IPS DF 4.7 (cell line): Measurements from ENCODE around the gene CCSER1.
A peak's percentile ranks its signal among the peaks of the same experiment; 100 is the strongest.
"Not testable (repeated sequence)": the region's sequence is repeated elsewhere in the genome, so short reads cannot be mapped to it uniquely, and the experiment has no call there.

Experiments used
- DNase-seq: peaks from one replicate; pipeline ENCODE4 v3.0.0-alpha.2; 2013; ENCODE audit warnings: low spot score; ENCODE audit errors: extremely low read depth

CCSER1 gene

DNA sequence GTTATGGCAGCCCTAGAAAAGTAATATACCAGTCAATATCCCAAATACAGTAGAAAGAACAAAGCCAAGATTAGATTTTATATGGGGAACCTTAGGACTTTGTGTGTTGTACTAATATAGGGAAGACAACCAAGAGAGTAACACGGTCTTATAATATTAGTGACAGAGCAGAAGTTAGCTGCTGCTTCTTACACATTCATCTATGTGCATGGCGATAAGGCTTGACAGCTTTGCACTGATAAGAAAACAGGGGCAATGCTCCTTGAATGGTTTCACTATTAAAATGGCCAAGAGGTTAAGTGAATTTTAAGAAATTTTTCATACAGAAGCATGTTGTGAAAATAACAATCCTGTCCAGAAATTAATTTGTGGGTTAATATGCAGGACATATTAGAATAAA, 521.6 kb downstream of the CCSER1 start:
- DNase-seq, result no peak

DNA sequence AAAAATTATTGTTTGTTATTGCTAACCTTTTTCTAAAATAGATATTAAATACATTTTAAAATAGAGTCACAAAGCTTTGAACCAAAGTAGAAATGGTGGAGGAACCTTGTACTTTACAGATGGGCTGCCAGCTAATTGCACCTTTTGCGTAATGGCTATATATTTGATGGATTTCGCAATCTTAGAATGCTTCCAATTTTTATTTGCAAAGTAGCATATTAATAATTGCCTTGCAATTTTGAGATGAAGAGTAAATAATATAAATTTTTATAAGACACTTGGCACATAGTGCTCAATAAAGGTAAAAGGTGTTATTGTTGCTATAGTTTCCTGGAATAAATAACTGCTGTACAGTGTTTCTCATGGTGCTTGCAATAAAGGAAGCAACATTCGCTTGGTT, 533.5 kb downstream of the CCSER1 start:
- no peak for DNase-seq

DNA sequence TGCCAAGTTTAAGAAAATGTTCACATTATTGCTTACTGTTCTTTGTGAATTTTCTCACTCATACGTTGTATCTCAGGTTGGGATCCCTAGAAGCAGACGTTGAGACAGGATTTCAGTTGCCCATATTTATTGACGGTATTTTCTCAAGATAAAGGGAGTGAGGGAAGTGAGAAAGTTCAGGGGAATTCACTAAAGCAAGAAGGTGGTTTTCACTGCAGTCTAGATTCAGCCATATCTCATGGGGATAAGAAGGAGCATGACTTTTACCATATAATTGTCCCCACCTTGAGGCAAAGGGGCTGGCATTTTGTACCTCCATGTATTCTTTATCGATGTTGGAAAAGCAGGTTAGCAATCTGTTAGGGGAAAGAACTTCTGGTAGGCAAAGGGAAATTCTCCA, 543.0 kb downstream of the CCSER1 start:
- no peak for DNase-seq

DNA sequence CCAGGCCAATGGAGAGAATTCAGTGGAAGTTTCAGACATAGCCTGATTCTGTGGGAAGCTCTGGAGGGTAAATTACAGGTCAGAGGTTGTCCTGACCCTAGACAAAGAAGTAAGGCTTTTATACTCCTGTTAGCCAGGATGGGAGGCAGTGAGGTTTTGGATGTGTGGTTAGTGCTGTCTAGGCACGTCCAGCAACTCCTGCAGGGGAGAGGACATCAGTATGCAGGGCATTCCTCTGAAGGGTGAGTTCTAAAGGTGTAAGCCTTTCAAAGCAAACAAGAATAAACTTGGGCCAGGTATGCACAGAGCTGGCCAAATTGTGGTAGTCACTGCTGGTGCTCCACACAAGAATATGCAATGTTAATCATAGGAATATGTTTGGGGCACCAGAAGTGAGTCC, 562.5 kb downstream of the CCSER1 start:
- no peak for DNase-seq

DNA sequence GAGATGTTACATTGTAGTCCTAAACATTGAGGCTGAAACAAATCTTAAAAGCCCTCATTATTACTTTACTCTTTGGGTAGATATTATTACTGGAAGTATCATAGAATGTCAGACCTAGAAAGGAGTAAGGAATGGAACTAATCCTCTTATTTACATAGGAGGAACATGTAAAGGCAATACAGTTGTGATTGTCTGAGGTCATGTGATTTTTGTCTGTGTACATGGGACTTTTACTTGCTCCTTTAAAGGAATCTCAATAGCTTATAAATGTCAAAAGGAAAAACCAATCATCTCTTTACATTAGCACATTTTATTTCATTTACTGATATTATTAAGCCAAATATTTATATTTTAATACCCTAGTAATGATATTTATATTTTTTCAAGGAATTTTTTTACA, 568.2 kb downstream of the CCSER1 start:
- no peak for DNase-seq

DNA sequence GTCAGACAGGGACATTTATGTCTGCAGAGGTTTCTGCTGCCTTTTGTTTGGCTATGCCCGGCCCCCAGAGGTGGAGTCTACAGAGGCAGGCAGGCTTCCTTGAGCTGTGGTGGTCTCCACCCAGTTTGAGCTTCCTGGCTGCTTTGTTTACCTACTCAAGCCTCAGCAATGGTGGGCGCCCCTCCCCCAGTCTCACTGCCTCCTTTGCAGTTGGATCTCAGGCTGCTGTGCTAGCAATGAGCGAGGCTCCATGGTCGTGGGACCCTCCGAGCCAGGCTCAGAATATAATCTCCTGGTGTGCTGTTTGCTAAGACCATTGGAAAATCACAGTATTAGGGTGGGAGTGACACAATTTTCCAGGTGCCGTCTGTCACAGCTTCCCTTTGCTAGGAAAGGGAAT, 578.3 kb downstream of the CCSER1 start:
- DNase-seq, result not testable (repeated sequence)

DNA sequence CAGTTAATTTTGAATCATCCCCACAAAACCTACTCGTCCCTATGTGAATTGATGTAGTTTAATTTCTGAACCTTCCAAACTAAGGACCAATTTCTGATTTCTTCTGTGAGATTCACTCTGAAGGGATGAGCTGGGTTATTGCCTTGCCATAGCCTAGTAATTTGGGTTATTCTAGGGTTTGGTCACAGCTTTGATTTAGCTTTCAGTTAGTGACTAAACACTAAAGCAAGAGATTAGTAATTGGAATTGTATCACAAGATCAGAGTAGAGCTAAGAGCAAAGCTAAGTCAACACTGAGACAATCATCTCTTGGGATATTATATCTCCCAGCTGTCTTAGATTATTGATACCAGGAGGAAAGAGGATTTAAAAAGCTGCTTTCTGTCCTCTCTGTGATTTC, 588.0 kb downstream of the CCSER1 start:
- DNase-seq, result no peak

DNA sequence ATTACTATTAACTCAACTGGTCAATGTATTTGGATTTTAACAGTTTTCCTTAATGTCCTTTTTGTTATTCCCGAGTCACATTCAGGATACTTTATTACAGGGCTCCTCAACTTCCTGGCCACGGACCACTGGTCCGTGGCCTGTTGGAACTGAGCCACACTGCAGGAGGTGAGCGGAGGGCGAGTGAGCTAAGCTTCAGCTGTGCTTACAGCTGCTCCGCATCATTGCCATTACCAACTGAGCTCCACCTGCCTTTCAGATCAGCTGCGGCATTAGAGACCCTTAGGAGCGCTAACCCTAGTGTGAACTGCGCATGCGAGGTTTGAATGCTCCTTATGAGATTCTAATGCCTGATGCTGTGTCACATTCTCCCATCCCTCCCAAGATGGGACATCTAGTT, 591.7 kb downstream of the CCSER1 start:
- DNase-seq, result no peak

DNA sequence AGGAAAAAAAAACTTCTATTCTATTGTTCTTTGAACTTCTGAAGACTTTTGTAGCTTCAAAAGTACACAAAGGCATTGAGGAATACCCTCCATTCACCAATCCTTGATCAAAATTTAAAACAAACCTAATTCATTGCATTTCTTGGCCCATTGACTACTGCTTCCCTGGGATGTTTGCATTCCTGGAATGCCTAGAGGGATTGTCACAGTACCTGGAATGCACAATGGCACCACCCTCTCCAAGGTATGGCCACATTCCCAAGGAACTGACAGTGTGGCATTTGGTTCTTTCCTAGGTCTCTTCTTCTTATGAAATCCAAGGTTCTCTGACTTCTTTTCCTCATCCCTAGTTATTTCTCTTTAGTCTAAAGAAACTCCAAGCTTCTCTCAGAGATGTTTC, 600.7 kb downstream of the CCSER1 start:
- peak; percentile 81 for DNase-seq

DNA sequence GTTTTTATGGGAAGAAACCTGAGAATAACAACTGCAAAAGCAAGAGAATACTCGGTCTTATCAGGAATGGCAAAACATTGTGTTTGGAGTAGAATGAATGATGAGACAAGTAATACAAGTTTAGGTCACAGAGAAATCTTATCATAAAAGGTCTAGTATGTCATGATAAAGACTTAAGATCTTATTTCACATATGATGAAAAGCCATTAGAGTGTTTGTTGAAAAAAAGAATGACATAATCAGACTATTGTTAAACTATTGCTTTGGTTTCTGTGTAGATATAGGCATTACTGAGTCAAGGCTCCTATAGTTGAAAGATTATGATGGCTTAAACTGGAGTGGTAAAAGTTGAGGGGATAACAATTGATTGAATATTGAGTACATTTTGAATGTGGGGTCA, 603.6 kb downstream of the CCSER1 start:
- DNase-seq, result no peak

DNA sequence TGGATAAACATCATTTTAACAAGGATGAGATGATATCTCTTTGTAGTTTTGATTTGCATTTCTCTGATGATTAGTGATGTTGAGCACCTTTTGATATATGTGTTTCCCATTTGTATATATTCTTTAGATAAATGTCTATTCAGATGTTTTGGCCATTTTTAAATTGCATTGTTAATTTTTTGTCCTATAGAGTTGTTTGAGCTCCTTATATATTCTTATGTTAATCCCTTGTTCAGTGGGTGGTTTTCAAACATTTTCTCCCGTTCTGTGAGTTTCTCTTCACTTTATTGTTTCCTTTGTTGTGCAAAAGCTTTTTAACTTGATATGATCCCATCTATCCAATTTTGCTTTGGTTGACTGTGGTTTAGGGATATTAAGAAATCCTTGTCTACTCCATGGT, 606.0 kb downstream of the CCSER1 start:
- no peak for DNase-seq

DNA sequence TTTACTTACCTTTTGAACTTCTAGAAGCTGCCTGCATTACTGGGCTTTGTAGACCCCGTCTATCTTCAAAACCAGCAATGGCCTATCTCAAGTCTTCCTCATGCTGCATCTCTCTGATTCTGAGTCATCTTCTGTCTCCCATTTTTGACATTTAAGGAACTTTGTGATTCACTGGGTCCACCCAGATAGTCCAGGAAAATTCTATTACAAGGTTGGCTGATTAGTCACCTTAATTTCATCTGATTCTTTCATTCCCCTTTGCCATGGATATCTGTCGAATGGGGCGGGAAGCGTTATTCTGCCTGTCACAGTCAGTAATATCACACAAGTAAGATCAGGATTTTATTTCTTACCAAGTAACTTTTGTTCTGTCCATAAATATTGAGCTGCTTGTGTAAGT, 618.0 kb downstream of the CCSER1 start:
- DNase-seq, result no peak

DNA sequence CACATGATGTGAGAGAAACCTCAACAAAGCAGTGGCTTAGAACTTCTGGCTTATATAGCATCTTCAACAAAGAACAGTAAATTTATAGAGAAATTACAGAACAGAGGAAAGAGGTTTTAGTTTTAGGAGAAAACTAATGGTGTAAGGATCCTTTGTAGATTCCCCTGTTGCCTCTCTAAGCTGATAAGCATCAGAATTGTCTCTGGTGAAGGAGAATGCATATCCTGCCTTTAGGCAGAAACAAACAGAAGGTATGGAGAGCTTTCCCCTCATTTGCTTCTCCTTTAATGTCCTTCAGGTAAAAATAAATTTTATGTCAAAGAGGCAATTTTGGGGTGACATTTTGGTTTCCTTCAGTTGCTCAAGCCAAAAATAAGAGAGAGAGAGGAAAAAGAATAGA, 625.9 kb downstream of the CCSER1 start:
- no peak for DNase-seq

DNA sequence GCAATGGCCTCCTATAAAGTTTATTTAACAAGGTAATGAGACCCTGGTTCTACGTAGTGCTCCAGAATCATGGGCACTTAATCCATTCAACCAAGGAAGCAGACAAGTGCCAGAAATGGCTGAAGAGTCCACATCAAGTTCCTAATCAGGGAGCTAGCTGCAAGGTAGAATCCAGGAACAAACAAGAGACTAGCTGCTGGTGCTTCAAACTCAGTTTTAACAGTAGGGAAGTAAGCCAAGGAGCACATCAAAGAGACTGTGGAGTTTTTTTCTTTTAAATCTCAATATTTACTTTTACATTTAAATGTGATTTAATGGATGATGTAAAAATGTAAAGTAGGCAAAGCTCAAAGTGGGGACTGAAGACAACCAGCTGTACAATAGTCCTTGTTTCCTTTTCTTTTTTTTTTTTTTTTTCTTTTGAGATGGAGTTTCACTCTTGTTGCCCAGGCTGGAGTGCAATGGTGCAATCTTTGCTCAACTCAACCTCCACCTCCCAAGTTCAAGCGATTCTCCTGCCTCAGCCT, 630.4 kb downstream of the CCSER1 start:
- DNase-seq, result no peak

DNA sequence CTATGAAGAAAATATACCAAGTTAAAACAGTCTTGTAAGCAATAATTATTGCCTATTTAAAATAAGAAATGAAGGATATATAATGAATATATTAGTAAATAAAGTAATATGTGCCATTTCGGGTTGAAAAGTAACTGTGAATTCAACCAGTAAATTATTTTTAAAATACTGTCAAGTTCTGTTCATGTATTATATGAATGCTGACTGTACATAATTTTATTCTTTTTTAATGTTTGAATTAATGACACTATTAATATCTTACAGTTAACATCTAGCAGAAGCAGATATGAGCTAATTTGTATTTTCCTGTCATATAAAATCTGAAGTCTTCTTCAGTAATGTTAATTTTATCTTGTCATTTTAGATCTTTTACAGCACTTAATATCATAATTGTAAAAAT, 632.9 kb downstream of the CCSER1 start:
- DNase-seq, result no peak

DNA sequence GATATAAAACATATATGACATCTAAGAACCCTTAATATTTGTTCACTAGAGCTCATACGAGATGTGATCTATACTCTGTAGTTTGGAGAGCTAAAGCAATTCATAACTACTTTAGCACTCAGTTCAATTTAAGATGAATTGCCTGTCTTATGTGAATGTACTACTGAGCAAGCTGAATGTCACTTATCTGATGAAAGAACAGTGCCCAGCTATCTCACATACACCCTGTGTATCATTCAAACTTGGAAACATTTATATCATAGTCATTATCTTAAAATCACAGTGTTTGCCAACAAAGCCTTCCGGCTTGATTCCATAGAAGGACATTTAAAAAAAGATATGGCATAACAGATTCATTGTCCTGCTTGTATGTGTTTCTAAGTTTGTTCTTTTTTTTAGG, 639.6 kb downstream of the CCSER1 start:
- DNase-seq, result no peak

DNA sequence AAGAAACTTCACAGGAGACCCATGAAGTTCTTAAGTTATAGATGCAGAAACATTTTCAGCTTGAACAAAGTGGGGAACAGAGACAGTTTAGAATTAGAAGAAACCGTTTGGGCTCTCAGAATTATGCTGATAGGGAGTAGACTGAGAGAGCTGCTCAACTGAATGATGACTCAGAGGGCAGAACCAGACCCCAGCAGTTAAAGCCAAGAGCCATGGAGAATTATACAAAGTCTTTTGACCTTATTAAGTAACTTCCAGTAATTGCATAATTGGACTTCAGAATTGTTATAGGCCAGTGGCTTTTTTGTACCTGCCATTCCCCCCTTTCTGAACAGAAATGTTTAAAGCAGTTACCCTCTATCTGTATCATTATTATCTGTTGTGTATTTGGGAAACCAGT, 642.1 kb downstream of the CCSER1 start:
- no peak for DNase-seq

DNA sequence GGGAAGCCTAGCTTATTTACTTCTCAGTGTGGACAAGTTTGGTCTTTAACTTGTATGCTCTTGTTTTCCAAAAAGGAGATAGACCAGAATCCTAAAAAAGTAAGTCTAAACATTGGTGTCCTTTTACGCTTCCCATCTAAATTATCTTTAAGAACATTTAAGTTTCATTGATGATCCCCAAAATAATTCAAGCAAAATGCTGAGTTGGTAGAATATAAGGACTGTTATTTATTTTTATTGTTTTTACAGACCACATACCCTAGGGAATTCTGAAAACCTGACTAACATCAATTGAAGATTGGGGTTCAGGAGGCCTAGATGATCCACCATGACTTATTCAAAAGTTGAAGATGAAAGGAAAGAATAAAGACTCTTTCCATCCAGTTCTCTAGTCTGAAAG, 653.0 kb downstream of the CCSER1 start:
- DNase-seq, result no peak

DNA sequence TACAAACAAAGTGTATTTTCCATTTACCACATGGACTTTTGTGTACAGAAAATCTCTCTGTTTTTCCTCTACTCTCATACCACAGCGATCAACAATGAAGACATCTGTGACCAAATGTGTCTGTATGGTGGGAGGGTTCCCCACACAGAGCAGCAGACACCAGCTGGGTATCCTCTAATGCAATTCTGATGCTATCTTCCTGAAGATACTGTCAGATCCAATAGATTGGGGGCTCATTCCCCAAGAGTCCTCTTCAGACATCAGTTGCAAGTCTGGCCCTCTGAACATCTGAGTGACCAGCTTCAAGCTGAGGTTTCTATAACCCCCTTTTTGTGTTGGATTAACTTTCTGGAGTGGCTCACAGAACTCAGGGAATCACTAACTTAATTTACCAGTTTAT, 659.4 kb downstream of the CCSER1 start:
- DNase-seq, result no peak

DNA sequence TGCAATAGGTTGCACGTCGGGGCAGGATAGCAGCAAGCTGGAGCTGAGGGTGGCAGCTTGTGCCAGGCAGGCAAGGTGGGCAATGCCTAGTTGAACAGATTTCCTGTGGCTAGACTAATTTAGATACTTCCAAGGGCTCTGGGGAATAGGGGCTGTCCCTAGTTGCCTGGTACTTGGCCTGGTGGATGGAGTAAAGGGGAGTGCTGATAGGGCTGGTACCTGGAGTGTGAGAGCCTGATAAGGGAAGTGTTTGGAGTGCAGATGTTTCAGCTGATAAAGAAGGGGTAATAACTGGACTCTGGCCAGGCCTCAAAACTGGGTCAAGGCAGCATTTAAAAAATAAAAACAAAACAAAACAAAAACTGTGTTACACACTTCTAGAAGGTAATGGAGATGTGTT, 665.5 kb downstream of the CCSER1 start:
- no peak for DNase-seq

DNA sequence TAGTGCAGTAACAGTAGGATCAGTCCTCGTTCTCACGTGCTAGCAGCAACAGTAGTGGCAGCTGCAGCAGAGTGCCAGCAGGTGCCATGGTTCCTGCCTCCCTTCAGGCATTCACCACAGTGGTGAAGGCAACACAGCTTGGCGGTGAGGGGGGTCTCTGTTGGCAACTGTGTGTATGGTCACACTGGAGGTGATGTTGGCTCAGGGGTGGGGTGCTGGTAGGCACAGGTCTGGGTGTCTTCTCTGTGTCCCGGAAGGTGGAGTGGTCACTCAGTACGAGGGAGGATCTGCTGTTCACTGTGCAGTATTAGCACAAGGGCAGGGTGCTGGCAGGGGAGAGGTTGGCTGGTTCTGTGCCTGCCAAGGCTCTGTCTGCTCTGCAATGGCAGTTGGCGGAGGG, 671.8 kb downstream of the CCSER1 start:
- DNase-seq, result no peak

DNA sequence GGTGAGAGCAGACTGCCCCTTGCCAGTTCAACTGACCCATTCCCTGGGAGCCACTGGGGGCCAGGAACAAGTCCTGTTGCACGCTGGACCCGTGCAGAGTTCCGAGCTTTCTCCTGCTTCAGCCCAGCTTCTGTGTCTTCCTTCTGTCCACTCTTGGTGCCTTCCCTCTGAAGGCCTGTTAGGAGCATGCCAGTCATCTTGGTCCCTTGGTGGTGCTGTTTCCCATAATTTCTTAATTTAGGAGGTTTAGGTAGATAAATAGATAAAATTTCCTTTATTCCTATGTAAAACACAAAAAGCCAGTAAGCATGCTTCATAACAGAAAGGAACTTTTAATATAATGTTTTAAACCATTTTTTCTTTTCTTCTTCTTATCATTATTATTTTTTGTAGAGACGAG, 672.7 kb downstream of the CCSER1 start:
- DNase-seq, result no peak

DNA sequence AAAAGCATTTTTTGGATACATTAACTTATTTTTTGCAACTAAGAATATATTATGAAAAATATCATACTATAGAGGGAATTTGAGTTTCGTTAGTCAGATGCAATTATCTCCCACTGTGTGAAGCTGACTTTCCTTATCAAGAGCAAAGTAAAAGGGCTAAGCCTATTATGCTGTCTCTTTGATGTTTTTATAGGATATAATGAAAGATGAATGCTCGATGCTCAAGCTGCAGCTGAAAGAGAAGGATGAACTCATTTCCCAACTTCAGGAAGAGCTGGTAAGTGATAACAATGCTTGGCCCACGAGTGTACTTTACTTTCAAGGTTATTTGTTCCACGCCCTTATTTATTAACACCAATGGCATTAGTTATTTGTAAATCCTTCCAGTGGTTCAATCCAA, 688.4 kb downstream of the CCSER1 start:
- no peak for DNase-seq

DNA sequence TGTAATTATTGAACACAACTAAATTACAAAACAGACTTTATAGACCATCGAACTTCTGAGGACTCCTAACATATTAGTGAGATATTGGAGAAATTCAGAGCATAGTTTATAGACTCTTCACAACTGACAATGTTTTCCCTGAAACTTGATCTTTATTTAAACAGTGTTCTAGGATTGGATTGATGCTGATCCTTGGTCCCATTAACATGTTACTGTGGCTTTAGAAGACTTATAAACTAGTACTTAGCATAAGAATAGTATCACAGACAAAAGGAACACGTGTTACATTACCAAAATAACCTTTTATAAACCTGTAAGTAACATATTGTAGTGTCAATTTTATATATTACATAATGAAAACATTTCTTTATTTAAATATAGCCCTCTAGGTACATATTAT, 689.6 kb downstream of the CCSER1 start:
- no peak for DNase-seq
